Mammary epithelial cell (primary cell): ENCODE results near the gene RRM1.

Experiments used
- CTCF ChIP-seq, 2 donors: IDR thresholded peaks in 1 of 2; conservative IDR thresholded peaks in 1 of 2; 2 replicates each; pipeline ENCODE4 v1.5.1; 2011 to 2012; ENCODE audit warnings: inconsistent platforms in 2 of 2, low read length in 2 of 2, mild to moderate bottlenecking in 2 of 2, control low read depth in 1 of 2, low read depth in 1 of 2; ENCODE audit not compliant: insufficient read depth in 1 of 2; ENCODE audit errors: extremely low read depth in 1 of 2
- EZH2 ChIP-seq: IDR thresholded peaks from 2 replicates; pipeline ENCODE4 v1.6.1; 2012; ENCODE audit warnings: low read length, inconsistent platforms, borderline replicate concordance

DNA sequence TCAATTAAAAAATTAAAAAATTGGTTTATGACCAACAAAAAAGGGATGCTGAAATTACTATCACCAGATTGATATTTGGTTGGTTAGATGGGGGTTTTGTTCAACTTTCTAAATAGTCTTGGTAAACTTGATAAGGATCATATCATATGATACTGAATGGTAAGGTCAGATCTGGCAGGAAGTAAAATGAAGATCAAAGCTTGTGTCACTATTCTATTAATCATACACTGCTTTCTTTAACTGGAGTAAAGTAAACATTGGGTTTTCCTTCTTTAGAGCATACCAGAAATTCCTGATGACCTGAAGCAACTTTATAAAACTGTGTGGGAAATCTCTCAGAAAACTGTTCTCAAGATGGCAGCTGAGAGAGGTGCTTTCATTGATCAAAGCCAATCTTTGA, 40.2 kb downstream of the RRM1 start:
- TF ChIP-seq CTCF (conservative IDR thresholded peaks at IDR 0.05 in 1 of 2, IDR thresholded peaks at IDR 0.05 in 1 of 2; ENCODE audit: extremely low read depth in 1 of 2, insufficient read depth in 1 of 2, low read depth in 1 of 2, low read length in 2 of 2), result no peak
- no peak for TF ChIP-seq EZH2
